Activated CD4-positive, alpha-beta T cell treated with anti-CD3 and anti-CD28 coated beads, Interleukin-2, amount 50 U/mL, for 24 hours (primary cell): ENCODE results near the gene SLC10A3.

Source experiments
- DNase-seq, 2 donors: peaks; one replicate each; pipeline ENCODE4 v3.0.0-alpha.2; 2020; ENCODE audit warnings: low read depth in 1 of 2, low spot score in 1 of 2

The SLC10A3 gene

DNA sequence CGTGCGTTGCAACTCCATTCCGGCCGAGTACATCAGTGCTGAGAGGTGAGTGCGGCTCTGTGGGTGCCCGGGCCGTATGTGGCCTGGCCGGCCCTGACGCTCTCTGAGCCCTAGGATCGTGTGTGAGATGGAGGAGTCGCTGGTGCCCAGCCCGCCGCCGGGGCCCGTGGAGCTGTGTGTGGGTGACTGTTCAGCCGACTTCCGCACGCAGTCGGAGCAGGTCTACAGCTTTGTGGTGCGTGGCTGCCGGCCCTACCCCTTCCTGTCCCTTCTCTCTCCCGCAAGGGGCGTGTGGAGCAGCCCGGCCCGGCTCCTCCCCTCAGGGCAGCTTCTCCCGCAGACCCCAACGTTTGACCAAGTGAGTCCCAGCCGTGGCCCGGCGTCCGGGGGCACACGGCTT is 24.4 kb downstream of the SLC10A3 start:
- DNase-seq, result no peak

DNA sequence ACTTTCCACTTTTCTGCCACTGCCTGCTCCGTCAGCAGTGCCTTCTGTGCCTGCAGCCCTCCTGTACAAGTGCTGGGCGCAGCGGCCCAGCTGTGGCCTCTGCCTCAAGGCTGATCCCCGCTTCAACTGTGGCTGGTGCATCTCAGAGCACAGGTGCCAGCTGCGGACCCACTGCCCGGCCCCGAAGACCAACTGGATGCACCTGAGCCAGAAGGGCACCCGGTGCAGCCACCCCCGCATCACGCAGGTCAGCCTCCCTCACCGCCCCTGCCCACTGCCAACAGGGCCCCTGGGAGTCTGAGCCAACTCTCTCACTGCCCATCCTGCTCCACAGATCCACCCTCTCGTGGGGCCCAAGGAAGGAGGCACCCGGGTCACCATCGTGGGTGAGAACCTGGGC is 24.8 kb downstream of the SLC10A3 start:
- no peak for DNase-seq

DNA sequence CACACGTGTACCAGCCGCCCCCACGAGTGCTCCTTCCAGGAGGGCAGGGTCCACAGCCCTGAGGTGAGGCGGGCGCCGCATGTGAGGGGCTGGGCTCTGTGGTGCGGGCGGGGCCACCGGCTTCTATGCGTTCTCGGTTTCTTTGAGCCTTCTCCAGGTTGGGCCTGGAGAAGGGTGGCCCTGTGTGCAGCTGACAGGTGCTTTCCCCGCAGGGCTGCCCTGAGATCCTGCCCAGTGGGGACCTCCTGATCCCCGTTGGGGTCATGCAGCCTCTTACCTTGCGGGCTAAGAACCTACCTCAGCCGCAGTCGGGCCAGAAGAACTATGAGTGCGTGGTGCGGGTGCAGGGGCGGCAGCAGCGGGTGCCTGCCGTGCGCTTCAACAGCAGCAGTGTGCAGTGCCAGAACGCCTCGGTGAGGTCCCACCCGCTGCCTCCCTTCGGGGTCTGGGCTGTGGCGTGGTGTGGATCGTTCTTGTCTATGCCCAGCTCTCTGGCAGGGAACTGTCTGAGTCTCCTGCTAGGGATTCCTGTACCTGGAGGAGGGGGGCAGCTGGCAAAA is 25.5 kb downstream of the SLC10A3 start:
- DNase-seq, result no peak

DNA sequence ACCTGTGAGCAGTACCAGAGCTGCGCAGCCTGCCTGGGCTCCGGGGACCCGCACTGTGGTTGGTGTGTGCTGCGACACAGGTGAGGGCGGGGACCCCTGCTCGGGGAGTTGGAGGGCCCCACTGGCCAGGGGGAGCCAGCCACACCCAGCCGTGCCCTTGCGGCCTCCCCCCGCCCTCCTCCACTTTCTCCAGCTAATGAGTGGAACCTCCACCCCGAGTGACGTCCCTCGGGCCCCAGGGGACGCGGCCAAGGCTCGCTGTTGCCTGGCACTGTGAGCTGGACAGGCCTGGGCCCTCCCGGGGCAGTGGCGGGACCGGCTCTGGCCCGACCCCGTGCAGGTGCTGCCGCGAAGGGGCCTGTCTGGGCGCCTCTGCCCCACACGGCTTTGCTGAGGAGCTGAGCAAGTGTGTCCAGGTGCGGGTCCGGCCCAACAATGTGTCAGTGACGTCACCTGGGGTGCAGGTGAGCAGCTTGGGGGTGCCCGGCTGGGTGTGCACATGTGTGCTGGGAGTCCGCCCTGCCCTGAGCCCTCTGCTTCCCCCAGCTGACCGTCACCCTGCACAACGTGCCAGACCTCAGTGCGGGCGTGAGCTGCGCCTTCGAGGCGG is 26.7 kb downstream of the SLC10A3 start:
- DNase-seq, result no peak

DNA sequence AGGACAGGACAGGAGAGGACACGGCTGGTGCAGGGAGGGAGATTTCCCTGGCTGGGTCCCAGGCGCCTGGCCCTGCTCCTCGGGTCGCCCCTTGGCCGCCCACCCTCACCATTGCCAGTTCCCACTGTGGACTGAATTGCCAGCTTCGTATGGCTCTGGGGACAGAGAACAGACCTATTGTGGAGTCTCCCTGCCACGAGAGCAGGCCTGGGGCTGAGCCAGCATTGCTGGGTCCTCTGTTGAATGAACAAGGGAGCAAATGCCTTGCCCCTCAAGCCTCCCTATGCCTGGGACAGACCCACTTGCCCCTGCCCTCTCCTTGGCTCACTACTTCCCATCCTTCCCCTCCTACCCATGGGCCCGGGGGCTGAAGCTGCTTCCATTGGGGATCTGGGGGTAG is 28.0 kb downstream of the SLC10A3 start:
- no peak for DNase-seq

DNA sequence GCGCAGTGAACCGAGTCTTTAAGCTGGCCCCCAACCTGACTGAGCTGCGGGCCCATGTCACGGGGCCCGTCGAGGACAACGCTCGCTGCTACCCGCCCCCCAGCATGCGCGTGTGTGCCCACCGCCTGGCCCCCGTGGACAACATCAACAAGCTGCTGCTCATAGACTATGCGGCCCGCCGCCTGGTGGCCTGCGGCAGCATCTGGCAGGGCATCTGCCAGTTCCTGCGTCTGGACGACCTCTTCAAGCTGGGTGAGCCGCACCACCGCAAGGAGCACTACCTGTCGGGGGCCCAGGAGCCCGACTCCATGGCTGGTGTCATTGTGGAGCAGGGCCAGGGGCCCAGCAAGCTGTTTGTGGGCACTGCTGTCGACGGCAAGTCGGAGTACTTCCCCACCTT is 30.1 kb downstream of the SLC10A3 start:
- no peak for DNase-seq

DNA sequence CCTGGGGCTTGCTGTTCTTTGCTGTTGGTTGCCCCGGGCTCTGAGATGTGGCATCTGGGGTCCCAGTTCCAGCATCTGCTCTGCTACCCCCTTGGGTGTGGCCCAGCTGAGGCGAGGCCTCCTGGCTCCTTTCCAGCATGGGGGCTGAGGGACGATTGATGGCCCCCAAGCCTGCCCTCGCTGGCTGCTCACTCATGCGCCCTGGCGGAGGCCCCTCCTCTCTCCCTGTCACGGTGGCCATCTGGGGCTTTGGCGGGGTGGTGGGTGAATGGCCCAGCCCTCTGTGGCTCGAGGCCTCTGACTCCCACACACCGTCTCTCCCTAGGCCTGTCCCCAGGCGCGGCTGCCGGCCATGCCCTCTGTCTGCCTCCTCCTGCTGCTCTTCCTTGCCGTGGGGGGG is 30.6 kb downstream of the SLC10A3 start:
- no peak for DNase-seq

DNA sequence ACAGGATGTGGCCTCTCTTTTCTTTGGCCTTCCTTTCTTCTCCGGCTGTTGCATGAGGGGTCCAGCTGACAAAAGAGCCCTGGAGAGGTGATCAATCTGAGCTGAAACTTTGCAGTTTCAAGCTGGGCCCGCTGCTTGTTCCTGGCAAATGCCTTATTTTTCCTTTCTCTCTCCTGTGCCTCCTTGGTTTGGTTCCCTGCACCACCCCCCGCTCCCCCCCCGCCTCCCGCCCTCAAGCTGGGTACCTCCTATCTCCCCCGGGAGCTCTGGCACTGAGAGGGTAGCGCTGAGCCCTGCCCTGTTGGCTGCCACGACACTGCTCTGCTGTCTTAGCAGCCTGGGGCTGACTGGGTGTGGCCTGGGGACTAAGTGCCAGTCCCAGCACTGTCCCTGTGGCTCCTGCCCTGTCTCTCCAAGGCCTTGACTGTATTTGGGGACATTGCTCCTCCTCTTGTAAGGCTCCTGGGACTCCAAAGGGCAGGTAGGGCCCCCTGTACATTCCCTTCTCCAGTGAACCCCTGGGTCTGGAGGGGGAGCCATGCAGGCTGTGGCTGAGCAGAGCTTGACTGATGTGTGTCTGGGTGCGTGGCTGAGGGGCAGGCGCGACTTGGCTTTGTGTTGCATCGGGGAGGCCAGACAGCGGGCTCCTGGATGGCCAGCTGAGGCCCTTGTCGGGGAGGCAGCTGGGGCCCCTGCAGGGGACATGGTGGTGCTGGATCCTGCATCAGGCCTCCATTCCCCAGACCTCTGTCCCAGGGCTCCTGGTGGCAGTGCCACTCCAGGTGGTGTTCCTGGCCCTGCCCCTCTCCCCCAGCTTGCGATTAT is 31.3 kb downstream of the SLC10A3 start:
- DNase-seq, result no peak

DNA sequence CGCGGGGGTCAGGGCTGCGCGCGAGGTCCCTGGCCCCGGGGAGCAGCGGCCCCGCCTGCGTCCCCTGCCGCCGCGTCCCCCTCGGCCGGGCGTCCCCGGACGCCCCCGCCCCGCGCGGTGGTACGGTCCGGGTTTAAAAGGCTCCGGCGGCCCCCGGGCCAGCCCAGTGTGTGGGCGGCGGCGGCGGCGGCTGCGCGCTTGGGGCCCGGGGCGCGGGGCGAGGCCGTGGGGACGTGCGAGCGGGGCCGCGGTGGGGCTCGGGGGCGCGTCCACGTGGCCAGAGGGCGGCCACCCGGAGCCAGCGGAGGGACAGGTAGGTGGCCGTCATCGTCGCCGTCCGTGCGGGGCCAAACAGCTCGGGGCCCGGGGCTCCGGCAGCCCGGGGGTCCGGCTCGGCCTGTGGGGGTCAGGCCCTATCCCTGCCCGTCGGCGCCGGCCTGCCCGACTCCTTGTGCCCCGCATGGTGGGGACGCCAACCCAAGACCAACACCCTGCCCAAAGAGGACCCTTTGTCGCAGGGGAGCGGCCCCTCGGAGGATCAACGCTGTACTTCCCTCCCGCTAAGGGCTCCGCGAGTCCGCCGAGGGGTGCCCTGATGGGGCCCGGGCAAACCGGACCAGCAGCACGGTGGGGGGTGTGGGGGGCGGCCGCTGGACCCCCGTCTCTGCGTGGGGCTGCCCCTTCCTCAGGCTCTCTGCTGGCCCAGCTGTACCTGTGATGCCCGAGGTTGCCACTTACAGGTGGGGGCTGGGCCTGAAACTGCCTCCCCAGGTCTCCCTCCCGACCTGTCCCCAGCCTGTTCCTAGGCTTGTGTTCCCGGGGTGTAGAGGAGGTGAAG is 32.1 kb downstream of the SLC10A3 start, which contains the start of gene PLXNA3:
TSS of gene PLXNA3 (plus strand) at position 166 of the 838 bp plus-strand sequence. CDS start 1,903 bp downstream, outside the sequence.
- DNase-seq, result peak; percentile 27 to 44

DNA sequence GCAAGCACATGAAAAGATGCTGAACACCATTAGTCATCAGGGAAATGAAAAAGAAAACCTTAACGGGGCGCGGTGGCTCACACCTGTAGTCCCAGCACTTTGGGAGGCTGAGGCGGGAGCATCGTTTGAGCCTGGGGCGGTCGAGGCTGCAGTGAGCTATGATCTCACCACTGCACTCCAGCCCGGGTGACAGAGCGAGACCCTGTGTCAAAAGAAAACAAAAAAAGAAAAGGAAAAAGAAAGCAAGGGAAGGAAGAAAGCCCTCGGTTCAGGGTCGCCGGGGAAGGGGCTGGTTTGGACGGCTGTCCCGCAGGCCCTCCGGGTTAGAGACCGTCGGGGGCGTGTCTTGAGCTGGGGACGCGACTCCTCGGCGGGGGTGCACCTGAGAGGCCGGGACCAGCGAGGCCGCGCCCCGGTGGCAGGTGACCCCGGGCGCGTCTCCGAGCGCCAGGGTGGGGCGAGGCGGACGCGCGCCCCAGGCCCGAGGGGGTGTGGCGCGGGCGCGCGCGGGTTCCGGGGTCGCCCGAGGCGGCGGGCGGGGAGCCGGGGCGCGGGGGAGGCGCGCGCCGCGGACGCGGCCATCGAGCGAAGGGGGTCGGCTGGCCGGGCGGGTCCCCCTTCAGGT is 32.8 kb downstream of the SLC10A3 start:
- DNase-seq, result no peak

DNA sequence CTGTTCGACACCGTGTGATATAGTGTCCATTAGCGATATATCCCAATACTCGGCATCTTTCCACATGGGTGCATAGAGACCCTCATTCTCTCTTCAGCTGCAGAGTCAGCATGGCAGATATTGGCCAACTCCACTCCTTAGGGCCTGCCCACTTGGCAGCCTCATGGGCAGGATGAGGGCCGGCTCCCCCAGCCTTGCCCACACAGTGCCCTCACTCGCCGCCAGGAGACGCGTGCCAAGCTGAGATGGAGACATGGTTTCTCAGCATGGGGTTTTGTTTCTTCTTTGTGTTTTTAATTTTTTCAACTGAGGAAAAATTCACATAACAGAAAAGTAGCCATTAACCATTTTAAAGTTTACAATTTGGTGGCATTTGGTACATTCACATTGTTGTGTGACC is 37.6 kb downstream of the SLC10A3 start:
- DNase-seq, result no peak

DNA sequence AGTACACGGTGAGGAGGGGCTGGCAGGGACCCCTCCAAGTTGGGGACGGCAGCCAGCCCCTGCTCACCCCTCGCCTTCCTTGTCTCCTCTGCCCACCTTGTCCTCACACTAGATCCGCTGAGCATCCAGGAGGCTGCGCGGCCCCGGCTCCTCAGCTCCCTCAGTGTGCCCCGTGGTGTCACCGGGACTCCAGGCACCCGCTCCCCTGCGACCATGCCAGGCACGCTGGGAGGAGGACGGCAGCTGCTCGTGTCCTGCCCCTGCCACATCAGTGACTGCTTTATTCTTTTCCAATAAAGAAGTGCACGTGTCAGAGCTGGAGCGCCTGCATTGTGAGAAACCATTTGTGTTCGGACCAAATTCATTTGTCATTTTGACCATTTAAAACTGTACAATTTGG is 40.1 kb downstream of the SLC10A3 start:
- no peak for DNase-seq

DNA sequence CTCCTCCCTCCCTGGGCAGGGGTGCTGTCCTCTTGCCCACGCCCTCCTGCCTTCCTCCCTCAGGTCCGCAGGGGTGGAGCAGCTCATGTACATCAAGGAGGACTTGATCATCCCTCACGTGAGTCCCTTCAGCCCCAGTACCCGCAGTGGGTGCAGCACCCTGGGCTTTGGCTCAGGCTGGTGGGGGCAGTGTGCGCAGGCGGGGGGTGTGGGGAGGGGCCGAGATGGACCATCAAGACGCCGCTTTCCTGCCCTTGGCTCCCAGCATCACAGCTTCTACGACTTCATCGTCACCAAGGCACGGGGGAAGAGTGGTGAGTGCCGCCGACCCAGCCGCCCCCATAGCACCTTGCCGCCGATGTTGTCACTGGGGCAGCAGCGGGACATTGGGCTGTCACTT is 40.8 kb downstream of the SLC10A3 start:
- DNase-seq, result no peak

DNA sequence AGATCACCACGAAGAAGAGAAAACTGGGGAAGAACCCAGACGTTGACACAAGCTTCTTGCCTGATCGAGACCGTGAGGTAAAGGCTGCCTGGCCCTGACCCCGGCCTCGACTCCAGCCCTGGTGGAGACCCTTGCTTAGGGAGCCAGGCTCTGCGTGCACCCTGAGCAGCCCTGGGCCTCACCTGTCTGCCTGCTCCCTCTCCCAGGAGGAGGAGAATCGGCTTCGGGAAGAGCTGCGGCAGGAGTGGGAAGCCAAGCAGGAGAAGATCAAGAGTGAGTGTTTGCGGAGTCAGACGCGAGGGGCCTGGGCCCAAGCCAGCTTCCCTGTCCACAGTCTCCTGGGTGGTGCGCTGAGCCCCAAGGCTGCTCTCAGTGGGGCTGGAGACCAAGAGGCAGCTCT is 41.9 kb downstream of the SLC10A3 start:
- no peak for DNase-seq

DNA sequence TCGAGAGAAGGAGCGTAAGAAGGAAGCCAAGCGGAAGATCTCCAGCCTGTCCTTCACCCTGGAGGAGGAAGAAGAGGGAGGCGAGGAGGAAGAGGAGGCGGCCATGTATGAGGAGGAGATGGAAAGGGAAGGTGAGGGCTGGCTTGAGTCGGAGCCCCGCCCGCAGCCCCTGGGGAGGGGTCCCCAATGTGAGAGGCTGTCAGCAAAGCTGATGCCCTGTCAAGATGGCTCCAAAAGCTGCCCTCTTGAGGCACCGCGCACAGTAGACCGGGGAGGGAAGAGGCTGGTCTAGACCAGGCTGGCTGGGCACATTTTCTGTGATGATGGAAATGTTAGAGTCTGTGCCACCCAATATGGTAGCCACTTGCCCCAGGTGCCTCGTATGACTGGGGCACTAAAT is 44.0 kb downstream of the SLC10A3 start:
- DNase-seq, result no peak

DNA sequence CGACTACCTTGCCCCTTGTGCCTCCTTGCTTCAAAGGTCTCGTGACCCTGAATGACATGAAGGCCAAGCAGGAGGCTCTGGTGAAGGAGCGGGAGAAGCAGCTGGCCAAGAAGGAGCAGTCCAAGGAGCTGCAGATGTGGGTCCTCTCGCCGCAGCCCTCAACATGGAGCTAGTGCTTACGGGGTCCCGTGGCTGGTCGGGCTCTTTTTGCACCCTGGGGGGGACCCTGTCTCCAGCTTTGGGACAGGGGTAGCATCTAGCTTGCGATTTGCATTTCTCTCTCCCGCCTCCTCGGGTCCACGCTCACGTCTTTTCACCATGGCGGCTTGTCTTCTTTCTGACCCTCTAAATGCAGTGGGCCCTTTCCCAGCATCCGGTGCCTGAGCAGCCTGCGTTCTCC is 44.7 kb downstream of the SLC10A3 start:
- no peak for DNase-seq

DNA sequence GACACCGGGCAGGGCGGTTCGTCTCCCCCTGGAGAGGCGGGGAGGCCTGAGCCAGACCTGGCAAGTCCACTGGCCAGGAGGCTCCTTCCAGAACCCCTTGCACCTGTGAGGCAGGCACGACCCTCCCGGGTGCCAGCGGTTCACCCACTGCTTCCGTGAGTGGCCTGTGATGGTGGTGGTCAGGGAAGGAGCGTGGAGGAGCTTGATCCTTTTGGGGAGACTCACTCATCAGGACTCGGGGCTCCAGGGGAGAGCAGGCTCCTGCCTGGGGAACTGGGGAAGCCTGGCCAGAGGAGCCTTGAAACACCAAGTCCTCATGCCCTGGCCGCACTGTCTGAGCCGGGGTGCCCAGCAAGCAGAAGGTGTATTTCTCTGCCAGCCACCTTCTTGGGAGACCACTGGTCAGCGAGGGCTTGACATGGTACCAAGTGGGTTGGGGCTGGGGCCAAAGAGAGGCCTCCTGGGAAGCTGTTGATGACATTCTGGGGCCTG is 45.6 kb downstream of the SLC10A3 start:
- DNase-seq, result no peak

DNA sequence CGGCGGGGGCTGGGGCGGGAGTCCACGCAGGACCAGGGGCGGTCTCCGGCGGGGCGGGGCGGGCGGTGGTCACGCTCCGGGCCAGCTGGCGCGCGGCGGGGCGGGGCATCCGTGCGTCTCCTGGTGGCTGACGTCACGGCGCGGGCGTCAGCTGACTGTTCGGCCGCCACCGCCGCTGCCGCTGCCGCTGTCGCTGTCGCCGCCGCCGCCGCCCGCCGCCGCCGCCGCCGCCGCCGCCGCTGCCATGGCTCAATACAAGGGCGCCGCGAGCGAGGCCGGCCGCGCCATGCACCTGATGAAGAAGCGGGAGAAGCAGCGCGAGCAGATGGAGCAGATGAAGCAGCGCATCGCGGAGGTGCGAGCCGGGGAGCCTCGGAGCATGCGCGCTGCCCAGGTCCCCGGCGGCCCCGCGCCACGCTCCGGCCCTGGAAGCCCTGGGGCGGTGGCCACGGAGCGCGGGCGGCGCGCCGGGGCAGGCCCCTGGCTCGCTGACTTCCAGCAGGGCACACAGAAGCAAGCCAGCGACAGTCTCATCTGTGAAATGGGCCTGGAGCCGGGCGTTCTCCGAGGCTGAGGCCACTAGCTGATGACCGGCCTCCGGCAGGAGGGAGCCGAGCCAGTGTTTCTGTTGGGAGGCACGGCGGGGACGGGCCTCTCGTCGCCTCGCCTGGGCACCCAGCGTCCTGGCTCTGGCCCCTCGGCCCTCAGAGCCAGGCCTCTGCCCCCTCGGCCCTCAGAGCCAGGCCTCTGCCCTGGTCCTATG is 46.3 kb downstream of the SLC10A3 start, which contains the start of gene FAM50A:
TSS of gene FAM50A (plus strand) at position 150 of the 763 bp plus-strand sequence. CDS start at position 245, 95 bp downstream.
- DNase-seq, result peak in 1 of 2 donors; percentile 51

DNA sequence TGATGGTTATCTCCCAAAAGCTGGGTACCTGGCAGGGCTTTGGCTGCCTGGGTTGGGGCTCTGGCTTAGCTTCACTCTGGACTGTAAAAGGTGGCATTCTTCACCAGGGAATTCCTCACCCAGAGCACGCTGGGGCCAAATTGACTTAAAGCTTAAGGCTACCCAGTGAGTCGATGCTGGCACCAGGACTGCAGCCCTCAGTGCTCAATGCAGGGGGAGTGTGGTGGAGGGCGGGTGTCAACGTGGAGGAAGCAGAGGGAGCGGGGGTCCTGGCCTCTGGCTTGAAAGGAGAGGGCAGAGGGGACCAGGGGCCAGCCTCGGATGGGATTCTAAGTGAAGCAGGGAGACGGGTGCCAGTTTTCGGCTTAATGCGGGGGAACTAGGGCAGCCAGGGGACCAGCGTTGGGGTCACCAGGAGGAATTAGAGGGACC is 46.9 kb downstream of the SLC10A3 start:
- no peak for DNase-seq
